ENCODE results near the gene TMEM127.
"Not testable (repeated sequence)": the region's sequence is repeated elsewhere in the genome, so short reads cannot be mapped to it uniquely, and the experiment has no call there.

Gene TMEM127

GRCh38 chr2:96265840-96266679, at the start of gene TMEM127, which contains the start of gene CIAO1:
Gene TMEM127, minus strand, starts transcription at chr2:96265997. Its CDS starts 616 bp downstream, at chr2:96265381.
Gene CIAO1, plus strand, starts transcription at chr2:96266225. Its CDS starts 126 bp downstream, at chr2:96266351.
- peaks cover 43% of the 10 kb centered on the region for H3K36me3 ChIP-seq (replicated peaks)
- DNase-seq (ENCODE audit: low spot score in 2 of 2) = peak; percentile 98 to 99
- peak within 1 kb of the TSS; percentile 96 for H3K4me3 ChIP-seq
- peaks cover 9% of the 10 kb centered on the region for H3K4me1 ChIP-seq
- no peaks in the 10 kb centered on the region for H3K9me3 ChIP-seq
- H3K27me3 ChIP-seq (ENCODE audit: low read depth) = no peaks in the 10 kb centered on the region
- in situ Hi-C loops (cut with MboI; ENCODE audit: low sequenced_read_pairs) = no loop called here

GRCh38 chr2:96315005-96315399, 49.2 kb upstream of the TMEM127 start:
- no peak overlapping the region for H3K4me3 ChIP-seq
- in situ Hi-C loops (cut with MboI; ENCODE audit: low sequenced_read_pairs) = no loop called here
- no peaks in the 10 kb centered on the region for H3K9me3 ChIP-seq
- DNase-seq (ENCODE audit: low spot score in 2 of 2) = no peak
- H3K27me3 ChIP-seq (ENCODE audit: low read depth) = no peaks in the 10 kb centered on the region
- H3K4me1 ChIP-seq = peaks cover 7% of the 10 kb centered on the region; the same call in 1 of the 2 replicates
- H3K36me3 ChIP-seq (replicated peaks) = no peaks in the 10 kb centered on the region

GRCh38 chr2:96308248-96308647, 42.5 kb upstream of the TMEM127 start:
- H3K4me3 ChIP-seq = no peak overlapping the region
- peaks cover 19% of the 10 kb centered on the region for H3K4me1 ChIP-seq
- no peaks in the 10 kb centered on the region for H3K27me3 ChIP-seq (ENCODE audit: low read depth)
- peaks cover 13% of the 10 kb centered on the region for H3K36me3 ChIP-seq (replicated peaks)
- in situ Hi-C loops (cut with MboI; ENCODE audit: low sequenced_read_pairs) = no loop called here
- no peaks in the 10 kb centered on the region for H3K9me3 ChIP-seq
- DNase-seq (ENCODE audit: low spot score in 2 of 2) = peak in 1 of 2 experiments; percentile 37

GRCh38 chr2:96306370-96306769, 40.6 kb upstream of the TMEM127 start:
- Histone ChIP-seq H3K9me3 (no peaks in the 10 kb centered on the region), H3K36me3 (replicated peaks) (peaks cover 32% of the 10 kb centered on the region)

GRCh38 chr2:96305979-96306308, 40.1 kb upstream of the TMEM127 start:
- no peak for DNase-seq (ENCODE audit: low spot score in 2 of 2)
- in situ Hi-C loops (cut with MboI; ENCODE audit: low sequenced_read_pairs) = no loop called here
- Histone ChIP-seq H3K9me3 (no peaks in the 10 kb centered on the region), H3K36me3 (replicated peaks) (peaks cover 36% of the 10 kb centered on the region), H3K4me3 (peak overlapping the region; percentile 91), H3K27me3 (ENCODE audit: low read depth) (no peaks in the 10 kb centered on the region), H3K4me1 (peaks cover 12% of the 10 kb centered on the region)

More at GRCh38 chr2:96306370-96306769, 40.6 kb upstream of the TMEM127 start:
- in situ Hi-C loops (cut with MboI; ENCODE audit: low sequenced_read_pairs) = no loop called here
- Histone ChIP-seq H3K4me3 (peak overlapping the region; percentile 91), H3K27me3 (ENCODE audit: low read depth) (no peaks in the 10 kb centered on the region), H3K4me1 (peaks cover 12% of the 10 kb centered on the region)
- DNase-seq (ENCODE audit: low spot score in 2 of 2) = no peak

- Histone ChIP-seq H3K9me3 (no peaks in the 10 kb centered on the region), H3K27me3 (ENCODE audit: low read depth) (no peaks in the 10 kb centered on the region), H3K4me1 (peaks cover 12% of the 10 kb centered on the region), H3K4me3 (peak within 1 kb of the TSS; percentile 91), H3K36me3 (replicated peaks) (peaks cover 42% of the 10 kb centered on the region)
- in situ Hi-C loops (cut with MboI; ENCODE audit: low sequenced_read_pairs) = no loop called here
- DNase-seq (ENCODE audit: low spot score in 2 of 2) = peak; percentile 83 to 94
Observed at GRCh38 chr2:96305091-96305978, 39.5 kb upstream of the TMEM127 start, which contains the start of gene SNRNP200. Gene SNRNP200, minus strand, starts transcription at chr2:96305546. Its CDS starts 109 bp downstream, at chr2:96305437.

- H3K9me3 ChIP-seq = no peaks in the 10 kb centered on the region
- H3K4me3 ChIP-seq = peak overlapping the region; percentile 91
- H3K4me1 ChIP-seq = peaks cover 12% of the 10 kb centered on the region
- no peaks in the 10 kb centered on the region for H3K27me3 ChIP-seq (ENCODE audit: low read depth)
- H3K36me3 ChIP-seq (replicated peaks) = peaks cover 50% of the 10 kb centered on the region
- no peak for DNase-seq (ENCODE audit: low spot score in 2 of 2)
- in situ Hi-C loops (cut with MboI; ENCODE audit: low sequenced_read_pairs) = no loop called here
Observed at GRCh38 chr2:96304606-96305005, 38.8 kb upstream of the TMEM127 start.

GRCh38 chr2:96301865-96302264, 36.1 kb upstream of the TMEM127 start:
- Histone ChIP-seq H3K9me3 (no peaks in the 10 kb centered on the region), H3K4me3 (no peak overlapping the region), H3K4me1 (peaks cover 12% of the 10 kb centered on the region), H3K27me3 (ENCODE audit: low read depth) (no peaks in the 10 kb centered on the region), H3K36me3 (replicated peaks) (peaks cover 77% of the 10 kb centered on the region)
- in situ Hi-C loops (cut with MboI; ENCODE audit: low sequenced_read_pairs) = no loop called here
- DNase-seq (ENCODE audit: low spot score in 2 of 2) = no peak

GRCh38 chr2:96296925-96297324, 31.1 kb upstream of the TMEM127 start:
- in situ Hi-C loops (cut with MboI; ENCODE audit: low sequenced_read_pairs) = no loop called here
- peaks cover 98% of the 10 kb centered on the region for H3K36me3 ChIP-seq (replicated peaks)

GRCh38 chr2:96294271-96294670, 28.5 kb upstream of the TMEM127 start:
- H3K4me3 ChIP-seq; in situ Hi-C loops (cut with MboI; ENCODE audit: low sequenced_read_pairs); DNase-seq (ENCODE audit: low spot score in 2 of 2); H3K4me1 ChIP-seq; H3K9me3 ChIP-seq; H3K27me3 ChIP-seq (ENCODE audit: low read depth): not testable (repeated sequence)
- peaks cover 98% of the 10 kb centered on the region for H3K36me3 ChIP-seq (replicated peaks)

More at GRCh38 chr2:96296925-96297324, 31.1 kb upstream of the TMEM127 start:
- Histone ChIP-seq H3K9me3 (no peaks in the 10 kb centered on the region), H3K27me3 (ENCODE audit: low read depth) (no peaks in the 10 kb centered on the region), H3K4me3 (no peak overlapping the region), H3K4me1 (no peaks in the 10 kb centered on the region; the same call in 1 of the 2 replicates)
- DNase-seq (ENCODE audit: low spot score in 2 of 2) = no peak

GRCh38 chr2:96291751-96292150, 26.0 kb upstream of the TMEM127 start:
- H3K36me3 ChIP-seq (replicated peaks) = peaks cover 98% of the 10 kb centered on the region

GRCh38 chr2:96287273-96287856, 21.6 kb upstream of the TMEM127 start:
- Histone ChIP-seq H3K4me1 (no peaks in the 10 kb centered on the region), H3K4me3 (no peak overlapping the region), H3K27me3 (ENCODE audit: low read depth) (no peaks in the 10 kb centered on the region), H3K36me3 (replicated peaks) (peaks cover 100% of the 10 kb centered on the region), H3K9me3 (no peaks in the 10 kb centered on the region)
- in situ Hi-C loops (cut with MboI; ENCODE audit: low sequenced_read_pairs) = no loop called here
- no peak for DNase-seq (ENCODE audit: low spot score in 2 of 2)

More at GRCh38 chr2:96291751-96292150, 26.0 kb upstream of the TMEM127 start:
- Histone ChIP-seq H3K4me1 (no peaks in the 10 kb centered on the region), H3K27me3 (ENCODE audit: low read depth) (no peaks in the 10 kb centered on the region), H3K9me3 (no peaks in the 10 kb centered on the region), H3K4me3 (no peak overlapping the region)
- no peak for DNase-seq (ENCODE audit: low spot score in 2 of 2)
- in situ Hi-C loops (cut with MboI; ENCODE audit: low sequenced_read_pairs) = no loop called here

- in situ Hi-C loops (cut with MboI; ENCODE audit: low sequenced_read_pairs) = no loop called here
- no peak for DNase-seq (ENCODE audit: low spot score in 2 of 2)
- H3K4me1 ChIP-seq = no peaks in the 10 kb centered on the region
- H3K36me3 ChIP-seq (replicated peaks) = peaks cover 87% of the 10 kb centered on the region
- H3K9me3 ChIP-seq = no peaks in the 10 kb centered on the region
- no peak overlapping the region for H3K4me3 ChIP-seq
- no peaks in the 10 kb centered on the region for H3K27me3 ChIP-seq (ENCODE audit: low read depth)
Observed at GRCh38 chr2:96276787-96277499, 11.1 kb upstream of the TMEM127 start.

Data from HAP-1 (cell line).